Measurements from ENCODE around the gene CORO1C. TPM values are rescaled to one million over a fixed set of nuclear protein-coding genes. Genes with fewer than 3 reads are reported as not detected.

The CORO1C gene
- total RNA-seq, 1 donor from 2014 or later, result 189 TPM

DNA sequence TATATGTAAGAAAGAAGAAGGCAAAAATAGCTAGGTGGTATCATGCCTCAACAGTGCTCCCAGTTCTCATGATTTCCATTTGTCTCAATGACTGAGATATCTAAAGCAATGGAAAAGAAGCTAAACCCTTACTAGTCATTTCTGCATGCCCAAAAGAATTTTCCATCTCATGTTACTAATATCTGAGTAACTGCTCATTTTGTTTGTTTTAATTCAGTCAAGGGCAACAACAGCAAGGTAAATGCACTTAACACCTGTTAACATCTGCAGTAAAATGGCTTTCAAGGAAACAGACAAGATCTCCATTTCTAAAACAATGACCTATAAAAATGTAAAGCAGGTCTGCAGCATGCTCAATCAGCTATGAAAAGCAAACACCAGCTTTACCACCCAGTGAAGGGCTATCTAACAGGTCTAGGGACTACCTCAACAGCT, 78.2 kb downstream of the CORO1C start:
- peaks cover 0 to 68% of the 10 kb centered on the region in 2 donors for H3K36me3 ChIP-seq
- H3K4me3 ChIP-seq, result no peak overlapping the region
- H3K4me1 ChIP-seq, result no peaks in the 10 kb centered on the region
- intact Hi-C loops (cut with DNase I), result no loop called here
- no peak for DNase-seq (ENCODE audit: extremely low spot score in 2 of 2)
- H3K9me3 ChIP-seq, result no peaks in the 10 kb centered on the region
- no peaks in the 10 kb centered on the region for H3K27me3 ChIP-seq
- H3K27ac ChIP-seq, result no peak overlapping the region
- no peak for TF ChIP-seq POLR2A (IDR thresholded peaks at IDR 0.05)
- no peak for TF ChIP-seq POLR2AphosphoS5 (IDR thresholded peaks at IDR 0.05; ENCODE audit: insufficient read depth in 1 of 2, low read depth in 1 of 2)
- TF ChIP-seq, protein P1, sequence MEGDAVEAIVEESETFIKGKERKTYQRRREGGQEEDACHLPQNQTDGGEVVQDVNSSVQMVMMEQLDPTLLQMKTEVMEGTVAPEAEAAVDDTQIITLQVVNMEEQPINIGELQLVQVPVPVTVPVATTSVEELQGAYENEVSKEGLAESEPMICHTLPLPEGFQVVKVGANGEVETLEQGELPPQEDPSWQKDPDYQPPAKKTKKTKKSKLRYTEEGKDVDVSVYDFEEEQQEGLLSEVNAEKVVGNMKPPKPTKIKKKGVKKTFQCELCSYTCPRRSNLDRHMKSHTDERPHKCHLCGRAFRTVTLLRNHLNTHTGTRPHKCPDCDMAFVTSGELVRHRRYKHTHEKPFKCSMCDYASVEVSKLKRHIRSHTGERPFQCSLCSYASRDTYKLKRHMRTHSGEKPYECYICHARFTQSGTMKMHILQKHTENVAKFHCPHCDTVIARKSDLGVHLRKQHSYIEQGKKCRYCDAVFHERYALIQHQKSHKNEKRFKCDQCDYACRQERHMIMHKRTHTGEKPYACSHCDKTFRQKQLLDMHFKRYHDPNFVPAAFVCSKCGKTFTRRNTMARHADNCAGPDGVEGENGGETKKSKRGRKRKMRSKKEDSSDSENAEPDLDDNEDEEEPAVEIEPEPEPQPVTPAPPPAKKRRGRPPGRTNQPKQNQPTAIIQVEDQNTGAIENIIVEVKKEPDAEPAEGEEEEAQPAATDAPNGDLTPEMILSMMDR (IDR thresholded peaks at IDR 0.05), result no peak

DNA sequence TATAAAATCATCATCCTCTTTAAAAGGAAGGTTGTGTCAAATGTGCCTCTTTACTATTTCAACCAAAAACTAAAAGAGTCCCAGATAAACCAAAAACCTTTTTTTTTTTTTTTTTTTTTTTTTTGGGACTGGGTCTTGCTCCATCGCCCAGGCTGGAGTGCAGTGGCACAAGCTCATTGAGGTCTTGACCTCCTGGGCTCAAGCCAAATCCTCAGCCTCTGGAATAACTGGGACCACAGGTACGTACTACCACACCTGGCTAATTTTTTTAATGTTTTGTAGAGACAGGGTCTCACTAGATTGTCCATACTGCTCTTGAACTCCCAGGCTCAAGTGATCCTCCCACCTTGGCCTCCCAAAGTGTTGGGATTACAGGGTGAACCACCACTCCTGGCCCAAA, 81.2 kb downstream of the CORO1C start:
- no peak for DNase-seq (ENCODE audit: extremely low spot score in 2 of 2)
- Histone ChIP-seq H3K27ac (no peak overlapping the region), H3K27me3 (no peaks in the 10 kb centered on the region), H3K9me3 (no peaks in the 10 kb centered on the region), H3K36me3 (peaks cover 0 to 74% of the 10 kb centered on the region in 2 donors), H3K4me1 (no peaks in the 10 kb centered on the region), H3K4me3 (no peak overlapping the region)
- TF ChIP-seq POLR2AphosphoS5 (IDR thresholded peaks at IDR 0.05; ENCODE audit: insufficient read depth in 1 of 2, low read depth in 1 of 2) (no peak), POLR2A (IDR thresholded peaks at IDR 0.05) (no peak)
- TF ChIP-seq, protein P1 (IDR thresholded peaks at IDR 0.05), result no peak
- intact Hi-C loops (cut with DNase I), result no loop called here

DNA sequence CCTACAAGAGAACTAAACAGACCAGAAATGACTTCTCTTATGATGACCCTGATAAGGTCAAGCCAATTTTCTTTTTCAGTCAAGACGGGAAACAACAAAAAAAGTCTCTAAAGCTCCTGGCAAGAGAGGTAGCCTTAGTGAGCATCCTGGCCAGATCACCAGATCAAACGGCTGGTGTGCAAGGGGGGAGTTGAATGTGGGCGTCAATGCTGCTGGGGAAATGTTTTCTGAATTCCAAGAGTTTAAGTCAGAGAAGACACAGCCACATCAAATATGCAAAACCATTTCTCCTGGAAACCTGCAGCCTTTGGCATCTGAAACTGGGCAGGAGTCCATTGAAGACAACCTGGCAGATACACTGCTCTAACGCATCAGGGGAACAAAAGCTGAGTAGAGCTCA, 81.6 kb downstream of the CORO1C start:
- H3K27ac ChIP-seq, result no peak overlapping the region
- H3K36me3 ChIP-seq, result peaks cover 0 to 78% of the 10 kb centered on the region in 2 donors
- H3K27me3 ChIP-seq, result no peaks in the 10 kb centered on the region
- H3K4me3 ChIP-seq, result no peak overlapping the region
- no peak for DNase-seq (ENCODE audit: extremely low spot score in 2 of 2)
- TF ChIP-seq, protein P1 (IDR thresholded peaks at IDR 0.05), result no peak
- TF ChIP-seq POLR2AphosphoS5 (IDR thresholded peaks at IDR 0.05; ENCODE audit: insufficient read depth in 1 of 2, low read depth in 1 of 2), result peak in 1 of 2 donors; percentile 61
- no peaks in the 10 kb centered on the region for H3K4me1 ChIP-seq
- no peaks in the 10 kb centered on the region for H3K9me3 ChIP-seq
- intact Hi-C loops (cut with DNase I), result no loop called here

DNA sequence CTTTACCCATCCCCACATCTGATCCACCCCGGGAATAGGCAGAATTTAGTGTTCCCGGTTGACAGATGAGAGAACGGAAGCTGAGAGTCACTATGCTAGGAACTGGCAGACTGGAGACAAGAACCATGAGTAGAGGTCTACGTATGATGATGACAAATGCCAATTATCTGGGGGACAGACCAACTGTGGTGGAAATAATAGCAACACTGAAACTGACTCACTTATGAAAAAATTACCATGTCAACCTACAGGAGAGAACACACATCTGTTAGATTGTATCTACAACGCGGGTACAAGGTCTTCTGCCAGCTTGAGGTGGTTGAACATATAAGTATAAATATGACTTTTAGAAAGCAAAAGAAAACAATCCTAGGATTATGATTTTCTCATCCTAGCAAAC, 82.2 kb downstream of the CORO1C start:
- Histone ChIP-seq H3K27me3 (no peaks in the 10 kb centered on the region), H3K36me3 (peaks cover 0 to 80% of the 10 kb centered on the region in 2 donors), H3K4me3 (no peak overlapping the region), H3K4me1 (no peaks in the 10 kb centered on the region), H3K9me3 (no peaks in the 10 kb centered on the region), H3K27ac (no peak overlapping the region)
- no peak for DNase-seq (ENCODE audit: extremely low spot score in 2 of 2)
- intact Hi-C loops (cut with DNase I), result no loop called here
- TF ChIP-seq, protein P1 (IDR thresholded peaks at IDR 0.05), result no peak
- TF ChIP-seq POLR2AphosphoS5 (IDR thresholded peaks at IDR 0.05; ENCODE audit: insufficient read depth in 1 of 2, low read depth in 1 of 2), result no peak
- no peak for TF ChIP-seq POLR2A (IDR thresholded peaks at IDR 0.05)

DNA sequence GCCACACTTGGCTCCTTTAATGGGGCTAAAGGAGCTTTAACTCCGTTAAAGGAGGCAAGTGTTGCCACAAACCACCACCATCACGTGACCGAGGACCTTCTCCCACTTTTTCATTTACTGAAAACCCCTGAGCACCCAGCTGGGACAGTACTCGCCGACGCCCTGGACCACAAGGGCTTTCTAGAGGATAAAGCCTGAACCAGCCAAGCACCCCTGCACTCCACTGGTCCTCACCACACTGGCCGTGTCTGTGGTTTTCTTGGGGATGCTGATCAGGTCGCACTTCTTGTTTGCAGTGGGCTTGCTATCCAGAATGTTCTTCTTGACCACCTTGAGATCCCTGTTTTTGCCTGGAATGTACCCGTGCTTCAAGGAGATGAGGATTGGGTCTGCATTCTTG, 82.9 kb downstream of the CORO1C start:
- Histone ChIP-seq H3K9me3 (no peaks in the 10 kb centered on the region), H3K36me3 (peaks cover 0 to 75% of the 10 kb centered on the region in 2 donors), H3K4me1 (no peaks in the 10 kb centered on the region), H3K27me3 (no peaks in the 10 kb centered on the region), H3K27ac (no peak overlapping the region), H3K4me3 (no peak overlapping the region)
- intact Hi-C loops (cut with DNase I), result no loop called here
- DNase-seq (ENCODE audit: extremely low spot score in 2 of 2), result no peak
- TF ChIP-seq, protein P1 (IDR thresholded peaks at IDR 0.05), result no peak
- TF ChIP-seq POLR2AphosphoS5 (IDR thresholded peaks at IDR 0.05; ENCODE audit: insufficient read depth in 1 of 2, low read depth in 1 of 2), result no peak
- TF ChIP-seq POLR2A (IDR thresholded peaks at IDR 0.05), result no peak
